K562 (cell line): ENCODE results near the gene TMCO4. TPM values are rescaled to one million over a fixed set of nuclear protein-coding genes. Genes with fewer than 3 reads are reported as not detected.

Experiments
- ATAC-seq: fragments of 200-7000 bp; cut with Tn5 transposase; 3 replicates; pipeline ENCODE4 v1.9.1; 2020; ENCODE audit warnings: moderate library complexity
- BruUV-seq: library from RNA; stranded (reverse); fragments of 400-500 nt; replicated peaks from 2 replicates; lab custom pipeline; 2021; lab: Mats Ljungman, UMichigan
- CTCF ChIA-PET: fragments of 300-600 bp; formaldehyde crosslinking; extraction: SDS; loops from one replicate; lab custom pipeline; 2021; ENCODE audit warnings: low intra/inter-chr PET ratio; lab: Yijun Ruan, JAX
- POLR2A ChIA-PET: fragments of 300-600, 350-650 bp; sonication (Branson Sonifier 250); formaldehyde crosslinking; extraction: SDS; loops from one replicate; lab custom pipeline; 2021; ENCODE audit warnings: antibody characterized with exemption, inconsistent platforms; lab: Yijun Ruan, JAX
- DNase-seq, 4 experiments: peaks; one replicate each; pipeline versions ENCODE4 v3.0.0 to v3.0.0-alpha.2; 2011 to 2018; ENCODE audit warnings: low spot score in 3 of 4, mixed read lengths in 3 of 4; ENCODE audit errors: extremely low read depth in 1 of 4
- FAIRE-seq: peaks from 2 replicates; lab custom pipeline; 2011; peaks lifted over from hg19 to GRCh38; lab: Jason Lieb, UNC
- H2AFZ ChIP-seq: 2 replicates; pipeline ENCODE4 v1.6.0; 2011; ENCODE audit warnings: low read depth, low read length, control low read depth, inconsistent platforms
- H3K27ac ChIP-seq: fragments of 200-600 bp; 3 replicates; pipeline ENCODE4 v1.8.0; 2011; ENCODE audit warnings: low read depth, mild to moderate bottlenecking, control low read depth, inconsistent platforms, low read length, moderate library complexity, mixed read lengths; ENCODE audit errors: extremely low read depth
- H3K27me3 ChIP-seq, 2 experiments: fragments of 300-600 bp in 1 of 2; 2 replicates in 1 of 2; 3 replicates in 1 of 2; pipeline versions ENCODE4 v1.6.0 to v1.8.0; 2011; ENCODE audit warnings: inconsistent platforms in 2 of 2, low read length in 2 of 2, mild to moderate bottlenecking in 1 of 2, mixed read lengths in 1 of 2, moderate library complexity in 1 of 2; ENCODE audit not compliant: control insufficient read depth in 2 of 2, insufficient read depth in 2 of 2
- H3K36me3 ChIP-seq: fragments of 300-600 bp; 3 replicates; pipeline ENCODE4 v1.8.0; 2011; ENCODE audit warnings: mild to moderate bottlenecking, low read length, inconsistent platforms; ENCODE audit not compliant: control insufficient read depth, insufficient read depth
- H3K4me1 ChIP-seq, 2 experiments: fragments of 200-600 bp in 1 of 2; replicated peaks in 1 of 2; 2 replicates in 1 of 2; 3 replicates in 1 of 2; pipeline versions ENCODE4 v1.5.1 to v1.8.0; 2011; ENCODE audit warnings: inconsistent platforms in 2 of 2, low read length in 2 of 2, mild to moderate bottlenecking in 1 of 2, mixed read lengths in 1 of 2, moderate library complexity in 1 of 2; ENCODE audit not compliant: control insufficient read depth in 2 of 2, insufficient read depth in 2 of 2
- H3K4me2 ChIP-seq: 2 replicates; pipeline ENCODE4 v1.6.1; 2011; ENCODE audit warnings: low read length, control low read depth, inconsistent platforms, mixed read lengths; ENCODE audit not compliant: insufficient read depth
- H3K4me3 ChIP-seq: fragments of 200-600 bp; sonication (generic), shearing (Covaris generic); 2 replicates; pipeline ENCODE4 v1.5.1; 2016; ENCODE audit warnings: control low read depth, inconsistent platforms
- H3K79me2 ChIP-seq: fragments of 200-600 bp; 3 replicates; pipeline ENCODE4 v1.8.0; 2011; ENCODE audit warnings: low read length, inconsistent platforms; ENCODE audit not compliant: control insufficient read depth, insufficient read depth
- H3K9ac ChIP-seq, 2 experiments: 2 replicates each; pipeline versions ENCODE4 v1.6.0 to v1.6.1; 2011; ENCODE audit warnings: low read depth in 2 of 2, low read length in 2 of 2, control low read depth in 1 of 2, inconsistent platforms in 1 of 2, mild to moderate bottlenecking in 1 of 2, mixed read lengths in 1 of 2; ENCODE audit not compliant: insufficient read depth in 1 of 2
- H3K9me1 ChIP-seq: one replicate; pipeline ENCODE4 v1.6.0; 2011; ENCODE audit warnings: inconsistent platforms, mild to moderate bottlenecking, low read length, moderate library complexity; ENCODE audit not compliant: control insufficient read depth, insufficient read depth
- H3K9me3 ChIP-seq: replicated peaks from 2 replicates; pipeline ENCODE4 v1.5.1; 2011; ENCODE audit warnings: low read depth, low read length, inconsistent platforms; ENCODE audit not compliant: control insufficient read depth, insufficient read depth
- H4K20me1 ChIP-seq: replicated peaks from 2 replicates; pipeline ENCODE4 v1.6.1; 2011; ENCODE audit warnings: low read length, inconsistent platforms, mixed read lengths; ENCODE audit not compliant: control insufficient read depth, insufficient read depth
- BHLHE40 ChIP-seq: IDR thresholded peaks from 2 replicates; pipeline ENCODE4 v1.6.1; 2011; ENCODE audit warnings: low read length, improper control_type of control experiment
- C11orf30 ChIP-seq: fragments of 450-650 bp; IDR thresholded peaks from 2 replicates; pipeline ENCODE4 v1.6.1; 2016; ENCODE audit warnings: low read depth, mild to moderate bottlenecking
- DLX4 ChIP-seq: fragments of 250-450 bp; sonication (Bioruptor Pico); IDR thresholded peaks from 2 replicates; pipeline ENCODE4 v1.6.1; 2021; ENCODE audit warnings: mild to moderate bottlenecking
- PYGO2 ChIP-seq: fragments of 450-650 bp; IDR thresholded peaks from 2 replicates; pipeline ENCODE4 v1.6.1; 2016; ENCODE audit warnings: mild to moderate bottlenecking, missing genetic modification characterization, moderate library complexity, missing compliant biosample characterization
- SMARCB1 ChIP-seq: IDR thresholded peaks from 2 replicates; pipeline ENCODE4 v1.6.1; 2011; ENCODE audit warnings: improper control_type of control experiment, low read depth; ENCODE audit not compliant: insufficient read length
- SOX6 ChIP-seq: fragments of 450-650 bp; IDR thresholded peaks from 2 replicates; pipeline ENCODE4 v1.6.1; 2014; ENCODE audit warnings: mild to moderate bottlenecking
- STAT5B ChIP-seq: fragments of 250-450 bp; sonication (Bioruptor Pico); IDR thresholded peaks from 2 replicates; pipeline ENCODE4 v1.8.0; 2021; ENCODE audit warnings: mild to moderate bottlenecking, inconsistent platforms
- ZBTB12 ChIP-seq: fragments of 250-450 bp; sonication (Bioruptor Pico); IDR thresholded peaks from 2 replicates; pipeline ENCODE4 v1.4.0; 2020
- ZBTB17 ChIP-seq: fragments of 450-650 bp; formaldehyde crosslinking; IDR thresholded peaks from 2 replicates; pipeline ENCODE4 v1.4.0; 2020; ENCODE audit warnings: mild to moderate bottlenecking
- ZFP36 ChIP-seq: fragments of 150-350 bp; IDR thresholded peaks from 2 replicates; pipeline ENCODE4 v1.6.1; 2018; ENCODE audit warnings: low read length, low read depth; ENCODE audit not compliant: partially characterized antibody
- ZNF184 ChIP-seq: sonication (generic); formaldehyde crosslinking; IDR thresholded peaks from 2 replicates; pipeline ENCODE4 v1.5.0; 2020; ENCODE audit warnings: missing genetic modification reagents
- ZNF263 ChIP-seq: sonication (generic); formaldehyde crosslinking; IDR thresholded peaks from 2 replicates; pipeline ENCODE4 v1.8.0; 2022; ENCODE audit warnings: mild to moderate bottlenecking, missing genetic modification reagents, borderline replicate concordance
- ZNF282 ChIP-seq: sonication (generic); formaldehyde crosslinking; IDR thresholded peaks from 2 replicates; pipeline ENCODE4 v1.8.1; 2023; ENCODE audit warnings: missing genetic modification reagents
- ZNF316 ChIP-seq: fragments of 450-650 bp; IDR thresholded peaks from 2 replicates; pipeline ENCODE4 v1.6.1; 2016
- WGBS: fragments of 100-300 bp; shearing (Covaris generic); methylation state at CpG from one replicate; pipeline ENCODE4 v1.1.6; 2016; ENCODE audit warnings: low coverage, mixed read lengths; ENCODE audit not compliant: insufficient coverage; ENCODE audit errors: missing lambda C conversion rate; 5-methylcytosine and 5-hydroxymethylcytosine counted together
- in situ Hi-C: fragments of 300-500 bp; cut with MboI; formaldehyde crosslinking; loops from 4 replicates; pipeline ENCODE4 v1.15.0; 2018; ENCODE audit warnings: inconsistent platforms, mixed read lengths
- intact Hi-C: fragments of 100-400 bp; cut with micrococcal nuclease; formaldehyde crosslinking; loops from 2 replicates; pipeline ENCODE4 v1.14.2; 2022
- polyA plus RNA-seq, 8 experiments: library from polyadenylated mRNA; depleted of rRNA in 4 of 8; stranded (reverse) in 5 of 8; unstranded in 3 of 8; fragments of >200 nt; fragmentation: Nextera tagmentation in 2 of 8; fragmentation: Illumina TruSeq in 1 of 8; extraction: Ambion mirVana in 2 of 8; extraction: Trizol in 1 of 8; gene quantifications; 2 replicates each; pipeline versions ENCODE4 v1.2.1 to v1.2.3, GENCODE V29; 2011 to 2014; ENCODE audit warnings: inconsistent platforms in 1 of 8, missing spikeins in 1 of 8
- total RNA-seq, 7 experiments: library from RNA; depleted of rRNA in 6 of 7; stranded (reverse); fragments of >200 nt in 6 of 7; fragmentation: Illumina TruSeq in 2 of 7; extraction: Trizol in 2 of 7; gene quantifications; 2 replicates each; pipeline versions ENCODE4 v1.2.1 to v1.2.3, GENCODE V29; 2011 to 2021; ENCODE audit warnings: low replicate concordance in 1 of 7

TMCO4 gene
- total and polyA plus RNA-seq, 9 of the 15 experiments (the other 6 are each of a cell fraction or from before 2014, with no cell fraction given): 0.06 to 2.1 (median 1.2) TPM

GRCh38 chr1:19750101-19750881, 49.4 kb downstream of the TMCO4 start:
- FAIRE-seq (no peak), DNase-seq (no peak), ATAC-seq (no peak)
- Histone ChIP-seq H3K4me2 (no peak overlapping the region), H3K4me1 (no peaks in the 10 kb centered on the region; a peak in 1 of 5 replicates), H2AFZ (no peak overlapping the region), H3K9ac (no peak overlapping the region), H3K9me1 (no peaks in the 10 kb centered on the region), H3K27ac (no peak overlapping the region), H3K4me3 (no peak overlapping the region), H3K27me3 (peaks cover 34 to 68% of the 10 kb centered on the region in 2 experiments; a peak in 4 of 5 replicates), H3K79me2 (no peaks in the 10 kb centered on the region), H3K36me3 (no peaks in the 10 kb centered on the region), H4K20me1 (0 out of 2 replicates have a peak, but pooled peaks cover 10% of the 10 kb centered on the region), H3K9me3 (no peaks in the 10 kb centered on the region)
- WGBS: 3% methylated on average over 15 of the region's 15 CpGs
- ChIA-PET POLR2A (interaction anchor here (0.6 kb wide), 3 partner anchors 19 to 613 kb away, joined by 3 read pairs; no protein-coding TSS in a partner anchor), CTCF (no interaction called here)
- intact Hi-C loops: no loop called here
- in situ Hi-C loops: no loop called here
- no TSS peak for BruUV-seq
- peak; percentile 50; the same call in 1 of the 2 replicates for TF ChIP-seq C11orf30
- no peak for TF ChIP-seq SMARCB1
- no peak for TF ChIP-seq DLX4 (CRISPR knock-in tag)
- no peak for TF ChIP-seq STAT5B
- TF ChIP-seq ZBTB12 (CRISPR knock-in tag): no peak
- no peak for TF ChIP-seq ZNF282 (CRISPR knock-in tag)
- TF ChIP-seq ZNF263 (CRISPR knock-in tag): no peak
- TF ChIP-seq SOX6: no peak
- TF ChIP-seq ZFP36: no peak
- peak; percentile 60 for TF ChIP-seq ZNF316
- no peak for TF ChIP-seq ZBTB17 (CRISPR knock-in tag)
- no peak for TF ChIP-seq ZNF184 (CRISPR knock-in tag)
- 0 out of 2 replicates have a peak, but pooled peaks have one; percentile 31 for TF ChIP-seq BHLHE40
- TF ChIP-seq PYGO2: no peak
